H9 (cell line): ENCODE data around the gene RALGDS. TPM values are rescaled to one million over a fixed set of nuclear protein-coding genes. Genes with fewer than 3 reads are reported as not detected.

Experiments
- DNase-seq: peaks from one replicate; pipeline ENCODE4 v3.0.0-alpha.2; 2017
- H2AFZ ChIP-seq: one replicate; pipeline ENCODE4 v1.6.1; 2013; ENCODE audit warnings: mild to moderate bottlenecking, low read length, control low read depth, moderate library complexity
- H2AK5ac ChIP-seq: 2 replicates; pipeline ENCODE4 v1.6.1; 2013; ENCODE audit warnings: low read length, control low read depth, mixed read lengths; ENCODE audit not compliant: insufficient read length
- H2BK120ac ChIP-seq: one replicate; pipeline ENCODE4 v1.6.1; 2013; ENCODE audit warnings: low read depth, mild to moderate bottlenecking, low read length, control low read depth, inconsistent platforms; ENCODE audit not compliant: poor library complexity, severe bottlenecking
- H2BK12ac ChIP-seq: 2 replicates; pipeline ENCODE4 v1.6.1; 2013; ENCODE audit warnings: low read length, control low read depth, mixed read lengths, low read depth; ENCODE audit not compliant: insufficient read length
- H2BK15ac ChIP-seq: 2 replicates; pipeline ENCODE4 v1.6.1; 2013; ENCODE audit warnings: low read depth, low read length, control low read depth
- H2BK20ac ChIP-seq: one replicate; pipeline ENCODE4 v1.6.1; 2013; ENCODE audit warnings: low read depth, mild to moderate bottlenecking, low read length, control low read depth, inconsistent platforms; ENCODE audit not compliant: poor library complexity, severe bottlenecking
- H2BK5ac ChIP-seq: 2 replicates; pipeline ENCODE4 v1.6.1; 2013; ENCODE audit warnings: low read length, control low read depth, mixed read lengths; ENCODE audit not compliant: insufficient read length
- H3K14ac ChIP-seq: 2 replicates; pipeline ENCODE4 v1.6.1; 2013; ENCODE audit warnings: low read length, control low read depth; ENCODE audit not compliant: insufficient read depth
- H3K18ac ChIP-seq: 2 replicates; pipeline ENCODE4 v1.6.1; 2013; ENCODE audit warnings: low read depth, mild to moderate bottlenecking, mixed read lengths, low read length, control low read depth; ENCODE audit not compliant: insufficient read length
- H3K23ac ChIP-seq: 2 replicates; pipeline ENCODE4 v1.6.1; 2013; ENCODE audit warnings: low read length, control low read depth, mixed read lengths, low read depth; ENCODE audit not compliant: insufficient read length
- H3K23me2 ChIP-seq: 2 replicates; pipeline ENCODE4 v1.6.1; 2013; ENCODE audit warnings: low read depth, mild to moderate bottlenecking, mixed read lengths, low read length, control low read depth; ENCODE audit not compliant: insufficient read length, poor library complexity, severe bottlenecking
- H3K27ac ChIP-seq: 2 replicates; pipeline ENCODE4 v1.5.1; 2013; ENCODE audit warnings: low read length, control low read depth, mixed read lengths, low read depth; ENCODE audit not compliant: insufficient read length
- H3K27me3 ChIP-seq: 2 replicates; pipeline ENCODE4 v1.6.1; 2013; ENCODE audit warnings: low read length, control low read depth, inconsistent platforms; ENCODE audit not compliant: insufficient read depth
- H3K4ac ChIP-seq: 2 replicates; pipeline ENCODE4 v1.6.1; 2013; ENCODE audit warnings: low read depth, mild to moderate bottlenecking, control low read depth, inconsistent platforms, low read length, moderate library complexity
- H3K4me1 ChIP-seq: 2 replicates; pipeline ENCODE4 v1.6.1; 2013; ENCODE audit warnings: low read length, control low read depth, inconsistent platforms; ENCODE audit not compliant: insufficient read depth
- H3K4me2 ChIP-seq: 2 replicates; pipeline ENCODE4 v1.6.1; 2013; ENCODE audit warnings: low read length, control low read depth, mixed read lengths; ENCODE audit not compliant: insufficient read length, insufficient read depth
- H3K56ac ChIP-seq: 2 replicates; pipeline ENCODE4 v1.6.1; 2013; ENCODE audit warnings: low read depth, mild to moderate bottlenecking, mixed read lengths, low read length, control low read depth; ENCODE audit not compliant: insufficient read length
- H3K79me1 ChIP-seq: 2 replicates; pipeline ENCODE4 v1.6.1; 2013; ENCODE audit warnings: low read depth, mild to moderate bottlenecking, moderate library complexity, low read length, control low read depth, inconsistent platforms; ENCODE audit not compliant: insufficient read depth, poor library complexity, severe bottlenecking
- H3K79me2 ChIP-seq: 2 replicates; pipeline ENCODE4 v1.6.1; 2013; ENCODE audit warnings: low read length, control low read depth, inconsistent platforms; ENCODE audit not compliant: insufficient read depth
- H3K9ac ChIP-seq: 2 replicates; pipeline ENCODE4 v1.6.1; 2013; ENCODE audit warnings: low read length, control low read depth, mixed read lengths; ENCODE audit not compliant: insufficient read length; ENCODE audit errors: extremely low read depth
- H3K9me3 ChIP-seq: one replicate; pipeline ENCODE4 v1.6.1; 2013; ENCODE audit warnings: low read depth, low read length, inconsistent platforms; ENCODE audit not compliant: control insufficient read depth
- H3T11ph ChIP-seq: one replicate; pipeline ENCODE4 v1.6.1; 2013; ENCODE audit warnings: mild to moderate bottlenecking, low read length, control low read depth, inconsistent platforms
- H4K20me1 ChIP-seq: one replicate; pipeline ENCODE4 v1.6.1; 2013; ENCODE audit not compliant: control insufficient read depth, insufficient read length, insufficient read depth
- H4K5ac ChIP-seq: 2 replicates; pipeline ENCODE4 v1.6.1; 2013; ENCODE audit warnings: low read depth, mild to moderate bottlenecking, mixed read lengths, low read length, control low read depth; ENCODE audit not compliant: insufficient read length
- H4K8ac ChIP-seq: replicated peaks from 2 replicates; pipeline ENCODE4 v1.6.1; 2013; ENCODE audit warnings: low read length, control low read depth, mixed read lengths, low read depth; ENCODE audit not compliant: insufficient read length
- H4K91ac ChIP-seq: 2 replicates; pipeline ENCODE4 v1.6.1; 2013; ENCODE audit warnings: low read depth, mild to moderate bottlenecking, moderate library complexity, mixed read lengths, low read length, control low read depth; ENCODE audit not compliant: insufficient read length
- H3K27ac Mint-ChIP-seq, 3 experiments: 2 replicates in 2 of 3; 3 replicates in 1 of 3; pipeline ENCODE4 v1.8.0; 2020 to 2021; ENCODE audit warnings: mixed read lengths in 3 of 3, mild to moderate bottlenecking in 1 of 3, moderate library complexity in 1 of 3
- H3K27me3 Mint-ChIP-seq: 2 replicates; pipeline ENCODE4 v1.8.0; 2021; ENCODE audit warnings: low read depth, mild to moderate bottlenecking, moderate library complexity, mixed read lengths
- H3K36me3 Mint-ChIP-seq, 3 experiments: 2 replicates in 2 of 3; 3 replicates in 1 of 3; pipeline ENCODE4 v1.8.0; 2020 to 2021; ENCODE audit warnings: low read depth in 3 of 3, mixed read lengths in 3 of 3; ENCODE audit not compliant: insufficient read depth in 1 of 3
- H3K4me1 Mint-ChIP-seq, 2 experiments: 2 replicates each; pipeline ENCODE4 v1.8.0; 2020; ENCODE audit warnings: mixed read lengths in 2 of 2
- H3K4me3 Mint-ChIP-seq, 2 experiments: 2 replicates in 1 of 2; 3 replicates in 1 of 2; pipeline ENCODE4 v1.8.0; 2020 to 2021; ENCODE audit warnings: mild to moderate bottlenecking in 2 of 2, mixed read lengths in 2 of 2, moderate library complexity in 1 of 2
- H3K9me3 Mint-ChIP-seq, 2 experiments: 2 replicates in 1 of 2; 3 replicates in 1 of 2; pipeline ENCODE4 v1.8.0; 2020; ENCODE audit warnings: mild to moderate bottlenecking in 2 of 2, mixed read lengths in 2 of 2, moderate library complexity in 1 of 2
- CTCF ChIP-seq: fragments of 200-600 bp; sonication (generic); conservative IDR thresholded peaks from 3 replicates; pipeline ENCODE4 v1.8.0; 2021; ENCODE audit warnings: antibody characterized with exemption, mild to moderate bottlenecking
- WGBS: extraction: QIAGEN DNeasy Blood & Tissue Kit; methylation state at CpG from one replicate; pipeline ENCODE4 v1.1.7; 2013; ENCODE audit warnings: missing lambda C conversion rate, low lambda C conversion rate, mixed read lengths; ENCODE audit not compliant: insufficient read length; ENCODE audit errors: extremely low coverage; 5-methylcytosine and 5-hydroxymethylcytosine counted together
- total RNA-seq: library from RNA; stranded (reverse); gene quantifications from 2 replicates; pipeline ENCODE4 v1.2.1, GENCODE V29; 2021

RALGDS gene
- total RNA-seq, 1 experiment from 2014 or later, result 21.3 TPM

GRCh38 chr9:133074111-133074651, 46.9 kb downstream of the RALGDS start:
- Histone ChIP-seq H3K18ac (no peak overlapping the region), H2BK12ac (no peak overlapping the region), H3K9ac (no peak overlapping the region), H3K4ac (no peak overlapping the region), H2BK5ac (no peak overlapping the region), H2BK20ac (no peak overlapping the region), H3K9me3 (no peaks in the 10 kb centered on the region), H2AK5ac (no peak overlapping the region), H3K56ac (no peak overlapping the region), H4K5ac (no peak overlapping the region), H3K79me2 (no peaks in the 10 kb centered on the region), H3K14ac (no peak overlapping the region), H3K4me1 (no peaks in the 10 kb centered on the region), H3K79me1 (no peaks in the 10 kb centered on the region), H3K23me2 (no peaks in the 10 kb centered on the region), H3K4me2 (no peak overlapping the region), H4K8ac (no peak overlapping the region), H4K20me1 (no peaks in the 10 kb centered on the region), H4K91ac (no peak overlapping the region), H3T11ph (no peak overlapping the region), H2BK120ac (no peak overlapping the region), H2AFZ (no peak overlapping the region), H3K27me3 (no peaks in the 10 kb centered on the region), H2BK15ac (no peak overlapping the region), H3K27ac (no peak overlapping the region), H3K23ac (no peak overlapping the region)
- WGBS, result no CpG with 5 or more reads among the region's 8 CpGs
- TF ChIP-seq CTCF, result no peak
- Mint-ChIP-seq H3K9me3 (no peaks in the 10 kb centered on the region), H3K27ac (0 out of 7 replicates have a peak overlapping the region, but pooled peaks of 1 of the 3 experiments have one; percentile 25), H3K36me3 (peaks cover 3 to 6% (median 5%) of the 10 kb centered on the region in 3 experiments; a peak in 5 of 7 replicates), H3K27me3 (peaks cover 6% of the 10 kb centered on the region), H3K4me1 (peaks cover 4 to 7% of the 10 kb centered on the region in 2 experiments; a peak in 2 of 4 replicates), H3K4me3 (no peak overlapping the region)
- DNase-seq, result no peak
